ENCODE measurements around the gene HHATL. TPM values are rescaled to one million over a fixed set of nuclear protein-coding genes. Genes with fewer than 3 reads are reported as not detected.

The HHATL gene
- total RNA-seq, 1 experiment from 2014 or later: 0.92 TPM

DNA sequence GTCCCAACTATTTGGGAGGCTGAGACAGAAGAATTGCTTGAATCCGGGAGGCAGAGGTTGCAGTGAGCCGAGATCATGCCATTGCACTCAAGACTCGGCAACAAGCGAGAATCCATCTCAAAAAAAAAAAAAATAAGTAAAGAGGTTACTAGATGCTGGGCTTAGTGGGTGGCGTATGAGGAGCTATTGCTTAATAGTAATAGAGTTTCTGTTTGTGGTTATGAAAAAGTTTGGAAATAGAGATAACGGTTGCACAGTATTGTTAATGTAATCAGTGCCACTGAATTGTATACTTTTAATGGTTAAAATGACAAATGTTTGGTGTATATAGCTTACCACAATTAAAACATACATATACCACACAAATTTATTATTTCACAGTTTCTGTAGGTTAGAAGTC, 14.7 kb upstream of the HHATL start:
- ATAC-seq: no peak
- ChIA-PET POLR2A (no interaction called here), CTCF (no interaction called here)
- no peak for DNase-seq (ENCODE audit: low spot score)
- Mint-ChIP-seq H3K9me3 (peaks cover 9% of the 10 kb centered on the region), H3K36me3 (peaks cover 4% of the 10 kb centered on the region; the same call in 1 of the 2 replicates), H3K4me3 (no peak overlapping the region), H3K4me1 (no peaks in the 10 kb centered on the region), H3K27me3 (ENCODE audit: low read depth) (no peaks in the 10 kb centered on the region), H3K27ac (no peak overlapping the region)
- TF ChIP-seq, protein P1, sequence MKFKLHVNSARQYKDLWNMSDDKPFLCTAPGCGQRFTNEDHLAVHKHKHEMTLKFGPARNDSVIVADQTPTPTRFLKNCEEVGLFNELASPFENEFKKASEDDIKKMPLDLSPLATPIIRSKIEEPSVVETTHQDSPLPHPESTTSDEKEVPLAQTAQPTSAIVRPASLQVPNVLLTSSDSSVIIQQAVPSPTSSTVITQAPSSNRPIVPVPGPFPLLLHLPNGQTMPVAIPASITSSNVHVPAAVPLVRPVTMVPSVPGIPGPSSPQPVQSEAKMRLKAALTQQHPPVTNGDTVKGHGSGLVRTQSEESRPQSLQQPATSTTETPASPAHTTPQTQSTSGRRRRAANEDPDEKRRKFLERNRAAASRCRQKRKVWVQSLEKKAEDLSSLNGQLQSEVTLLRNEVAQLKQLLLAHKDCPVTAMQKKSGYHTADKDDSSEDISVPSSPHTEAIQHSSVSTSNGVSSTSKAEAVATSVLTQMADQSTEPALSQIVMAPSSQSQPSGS (CRISPR knock-in tag; IDR thresholded peaks at IDR 0.05; ENCODE audit: borderline replicate concordance, low read depth): no peak

GRCh38 chr3:42714171-42714852, 11.7 kb upstream of the HHATL start:
- CTCF ChIA-PET: interaction anchor here (0.9 kb wide), 1 partner anchor 11 kb away, joined by 3 read pairs; the partner anchor contains the start of gene HHATL
- no peaks in the 10 kb centered on the region for H3K9me3 Mint-ChIP-seq
- no peak overlapping the region for H3K27ac Mint-ChIP-seq
- TF ChIP-seq USF2 (CRISPR knock-in tag; IDR thresholded peaks at IDR 0.05) (no peak), ZNF219 (CRISPR knock-in tag; IDR thresholded peaks at IDR 0.05; ENCODE audit: borderline replicate concordance) (no peak), GRHL2 (CRISPR knock-in tag; IDR thresholded peaks at IDR 0.05; ENCODE audit: insufficient replicate concordance, severe bottlenecking) (no peak), HMGXB4 (CRISPR knock-in tag; IDR thresholded peaks at IDR 0.05) (no peak), ZBTB21 (CRISPR knock-in tag; IDR thresholded peaks at IDR 0.05; ENCODE audit: borderline replicate concordance) (no peak), ETV6 (CRISPR knock-in tag; IDR thresholded peaks at IDR 0.05) (no peak), NFE2L1 (CRISPR knock-in tag; IDR thresholded peaks at IDR 0.05) (no peak), KAT7 (CRISPR knock-in tag; IDR thresholded peaks at IDR 0.05; ENCODE audit: borderline replicate concordance) (no peak), OVOL2 (CRISPR knock-in tag; IDR thresholded peaks at IDR 0.05; ENCODE audit: borderline replicate concordance) (no peak), STAT6 (CRISPR knock-in tag; conservative IDR thresholded peaks at IDR 0.05; ENCODE audit: low read depth) (no peak), ZNF232 (CRISPR knock-in tag; IDR thresholded peaks at IDR 0.05) (no peak)
- TF ChIP-seq, protein P2, sequence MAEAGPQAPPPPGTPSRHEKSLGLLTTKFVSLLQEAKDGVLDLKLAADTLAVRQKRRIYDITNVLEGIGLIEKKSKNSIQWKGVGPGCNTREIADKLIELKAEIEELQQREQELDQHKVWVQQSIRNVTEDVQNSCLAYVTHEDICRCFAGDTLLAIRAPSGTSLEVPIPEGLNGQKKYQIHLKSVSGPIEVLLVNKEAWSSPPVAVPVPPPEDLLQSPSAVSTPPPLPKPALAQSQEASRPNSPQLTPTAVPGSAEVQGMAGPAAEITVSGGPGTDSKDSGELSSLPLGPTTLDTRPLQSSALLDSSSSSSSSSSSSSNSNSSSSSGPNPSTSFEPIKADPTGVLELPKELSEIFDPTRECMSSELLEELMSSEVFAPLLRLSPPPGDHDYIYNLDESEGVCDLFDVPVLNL (CRISPR knock-in tag; IDR thresholded peaks at IDR 0.05; ENCODE audit: borderline replicate concordance, low read depth): no peak
- H3K36me3 Mint-ChIP-seq: no peaks in the 10 kb centered on the region
- no peaks in the 10 kb centered on the region for H3K27me3 Mint-ChIP-seq (ENCODE audit: low read depth)
- POLR2A ChIA-PET: interaction anchor here (0.6 kb wide), 1 partner anchor 81 kb away, joined by 3 read pairs; no protein-coding TSS in a partner anchor
- DNase-seq (ENCODE audit: low spot score): no peak
- H3K4me1 Mint-ChIP-seq: no peaks in the 10 kb centered on the region
- no peak overlapping the region for H3K4me3 Mint-ChIP-seq
- ATAC-seq: no peak

DNA sequence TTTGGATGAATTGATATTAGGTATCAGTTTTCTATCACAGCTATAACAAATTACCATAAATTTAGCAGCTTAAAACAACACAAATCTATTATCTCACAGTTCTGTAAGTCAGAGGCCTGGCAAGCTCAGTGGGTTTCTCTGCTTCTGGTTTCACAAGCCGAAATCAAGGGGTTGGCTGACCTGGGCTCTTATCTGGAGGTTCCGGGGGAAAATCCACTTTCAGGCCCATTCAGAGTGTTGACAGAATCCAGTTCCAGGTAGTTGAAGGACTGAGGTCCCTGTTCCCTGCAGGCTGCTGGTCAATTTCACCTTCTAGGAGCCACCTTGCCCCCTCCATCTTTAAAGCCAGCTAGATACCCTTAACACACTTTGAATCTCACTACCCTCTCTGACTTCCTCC, 11.1 kb upstream of the HHATL start:
- ATAC-seq (no peak), DNase-seq (ENCODE audit: low spot score) (no peak)
- H3K4me3 Mint-ChIP-seq: no peak overlapping the region
- CTCF ChIA-PET: no interaction called here
- H3K9me3 Mint-ChIP-seq: no peaks in the 10 kb centered on the region
- H3K27me3 Mint-ChIP-seq (ENCODE audit: low read depth): no peaks in the 10 kb centered on the region
- no peaks in the 10 kb centered on the region for H3K36me3 Mint-ChIP-seq
- POLR2A ChIA-PET: no interaction called here
- no peak overlapping the region for H3K27ac Mint-ChIP-seq
- H3K4me1 Mint-ChIP-seq: no peaks in the 10 kb centered on the region
- TF ChIP-seq NR1H2 (CRISPR knock-in tag; IDR thresholded peaks at IDR 0.05) (no peak), NFATC4 (CRISPR knock-in tag; IDR thresholded peaks at IDR 0.05) (no peak), USF1 (CRISPR knock-in tag; IDR thresholded peaks at IDR 0.05) (no peak), RORB (CRISPR knock-in tag; IDR thresholded peaks at IDR 0.05) (no peak)
- TF ChIP-seq, protein P3, sequence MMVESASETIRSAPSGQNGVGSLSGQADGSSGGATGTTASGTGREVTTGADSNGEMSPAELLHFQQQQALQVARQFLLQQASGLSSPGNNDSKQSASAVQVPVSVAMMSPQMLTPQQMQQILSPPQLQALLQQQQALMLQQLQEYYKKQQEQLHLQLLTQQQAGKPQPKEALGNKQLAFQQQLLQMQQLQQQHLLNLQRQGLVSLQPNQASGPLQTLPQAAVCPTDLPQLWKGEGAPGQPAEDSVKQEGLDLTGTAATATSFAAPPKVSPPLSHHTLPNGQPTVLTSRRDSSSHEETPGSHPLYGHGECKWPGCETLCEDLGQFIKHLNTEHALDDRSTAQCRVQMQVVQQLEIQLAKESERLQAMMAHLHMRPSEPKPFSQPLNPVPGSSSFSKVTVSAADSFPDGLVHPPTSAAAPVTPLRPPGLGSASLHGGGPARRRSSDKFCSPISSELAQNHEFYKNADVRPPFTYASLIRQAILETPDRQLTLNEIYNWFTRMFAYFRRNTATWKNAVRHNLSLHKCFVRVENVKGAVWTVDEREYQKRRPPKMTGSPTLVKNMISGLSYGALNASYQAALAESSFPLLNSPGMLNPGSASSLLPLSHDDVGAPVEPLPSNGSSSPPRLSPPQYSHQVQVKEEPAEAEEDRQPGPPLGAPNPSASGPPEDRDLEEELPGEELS (CRISPR knock-in tag; IDR thresholded peaks at IDR 0.05): no peak
